Upper lobe of right lung (tissue), 1 donor: ENCODE data around the gene ATP5ME. TPM values are rescaled to one million over a fixed set of nuclear protein-coding genes. Genes with fewer than 3 reads are reported as not detected.

Experiments
- ATAC-seq: fragments of 200-7000 bp; cut with Tn5 transposase; one replicate; pipeline ENCODE4 v1.9.1; 2020; ENCODE audit warnings: mild to moderate bottlenecking, moderate library complexity
- DNase-seq: peaks from one replicate; pipeline ENCODE4 v3.0.0-alpha.2; 2020
- H3K27ac ChIP-seq: fragments of 200-600 bp; one replicate; pipeline ENCODE4 v1.8.0; 2022
- H3K27me3 ChIP-seq: fragments of 200-600 bp; one replicate; pipeline ENCODE4 v1.8.0; 2022; ENCODE audit warnings: mild to moderate bottlenecking
- H3K36me3 ChIP-seq: fragments of 200-600 bp; one replicate; pipeline ENCODE4 v1.8.0; 2022
- H3K4me1 ChIP-seq: fragments of 200-600 bp; one replicate; pipeline ENCODE4 v1.8.0; 2022
- H3K4me3 ChIP-seq: fragments of 200-600 bp; one replicate; pipeline ENCODE4 v1.8.0; 2022; ENCODE audit warnings: mild to moderate bottlenecking
- H3K9me3 ChIP-seq: fragments of 200-600 bp; one replicate; pipeline ENCODE4 v1.8.0; 2022
- intact Hi-C: fragments of 100-400 bp; cut with DNase I; formaldehyde crosslinking; loops from one replicate; pipeline ENCODE4 v1.11.0; 2022
- total RNA-seq: library from RNA; stranded (reverse); fragmentation: NEBNext Ultra II Directional; extraction: Animal tissue kit (Norgen Biotek cat#: 25700); gene quantifications from one replicate; pipeline ENCODE4 v1.2.1, GENCODE V29; 2021
- TF ChIP-seq, protein P1 (sequence below): fragments of 200-600 bp; IDR thresholded peaks from one replicate; pipeline ENCODE4 v1.8.0; 2022; ENCODE audit warnings: antibody characterized with exemption
- donor health status: DM: no; HTN: yes; CAD: no; lungs with severe emphysema.

Gene ATP5ME
- total RNA-seq, 1 donor from 2014 or later = 167 TPM

DNA sequence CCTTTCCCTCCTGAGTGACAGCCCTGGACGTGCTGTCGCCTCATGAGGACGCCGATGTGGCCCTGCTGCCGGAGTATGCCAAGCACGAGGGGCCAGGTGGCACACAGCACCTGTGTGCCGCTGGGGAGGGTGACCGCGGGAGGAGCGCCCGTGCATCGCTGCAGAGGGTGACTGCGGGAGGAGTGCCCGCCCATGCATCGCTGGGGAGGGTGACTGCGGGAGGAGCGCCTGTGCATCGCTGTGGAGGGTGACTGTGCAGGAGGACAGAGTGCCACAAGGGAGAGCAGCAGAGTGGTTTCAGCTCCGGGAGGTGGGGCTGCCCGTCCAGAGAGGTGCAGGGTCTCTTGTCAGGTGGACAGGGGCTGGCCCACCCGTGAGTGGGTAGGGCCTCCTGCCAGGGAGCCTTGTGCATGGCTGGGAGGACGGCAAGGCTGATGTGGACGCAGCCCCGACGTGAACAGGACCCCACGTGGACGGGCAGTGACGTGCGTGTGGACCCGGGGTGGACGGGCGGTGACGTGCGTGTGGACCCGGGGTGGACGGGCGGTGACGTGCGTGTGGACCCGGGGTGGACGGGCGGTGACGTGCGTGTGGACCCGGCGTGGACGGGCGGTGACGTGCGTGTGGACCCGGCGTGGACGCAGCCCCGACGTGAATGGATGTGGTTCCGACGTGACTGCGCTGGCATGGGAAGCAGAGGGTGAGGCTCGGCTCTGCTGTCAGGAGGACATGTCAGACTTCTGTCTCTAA is 46.2 kb upstream of the ATP5ME start:
- TF ChIP-seq, protein P1, sequence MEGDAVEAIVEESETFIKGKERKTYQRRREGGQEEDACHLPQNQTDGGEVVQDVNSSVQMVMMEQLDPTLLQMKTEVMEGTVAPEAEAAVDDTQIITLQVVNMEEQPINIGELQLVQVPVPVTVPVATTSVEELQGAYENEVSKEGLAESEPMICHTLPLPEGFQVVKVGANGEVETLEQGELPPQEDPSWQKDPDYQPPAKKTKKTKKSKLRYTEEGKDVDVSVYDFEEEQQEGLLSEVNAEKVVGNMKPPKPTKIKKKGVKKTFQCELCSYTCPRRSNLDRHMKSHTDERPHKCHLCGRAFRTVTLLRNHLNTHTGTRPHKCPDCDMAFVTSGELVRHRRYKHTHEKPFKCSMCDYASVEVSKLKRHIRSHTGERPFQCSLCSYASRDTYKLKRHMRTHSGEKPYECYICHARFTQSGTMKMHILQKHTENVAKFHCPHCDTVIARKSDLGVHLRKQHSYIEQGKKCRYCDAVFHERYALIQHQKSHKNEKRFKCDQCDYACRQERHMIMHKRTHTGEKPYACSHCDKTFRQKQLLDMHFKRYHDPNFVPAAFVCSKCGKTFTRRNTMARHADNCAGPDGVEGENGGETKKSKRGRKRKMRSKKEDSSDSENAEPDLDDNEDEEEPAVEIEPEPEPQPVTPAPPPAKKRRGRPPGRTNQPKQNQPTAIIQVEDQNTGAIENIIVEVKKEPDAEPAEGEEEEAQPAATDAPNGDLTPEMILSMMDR = no peak
- intact Hi-C loops = no loop called here
- no peaks in the 10 kb centered on the region for H3K27me3 ChIP-seq
- ATAC-seq = no peak
- H3K9me3 ChIP-seq = no peaks in the 10 kb centered on the region
- no peaks in the 10 kb centered on the region for H3K36me3 ChIP-seq
- no peak for DNase-seq
- no peak overlapping the region for H3K27ac ChIP-seq
- peaks cover 10% of the 10 kb centered on the region for H3K4me1 ChIP-seq
- no peak overlapping the region for H3K4me3 ChIP-seq

DNA sequence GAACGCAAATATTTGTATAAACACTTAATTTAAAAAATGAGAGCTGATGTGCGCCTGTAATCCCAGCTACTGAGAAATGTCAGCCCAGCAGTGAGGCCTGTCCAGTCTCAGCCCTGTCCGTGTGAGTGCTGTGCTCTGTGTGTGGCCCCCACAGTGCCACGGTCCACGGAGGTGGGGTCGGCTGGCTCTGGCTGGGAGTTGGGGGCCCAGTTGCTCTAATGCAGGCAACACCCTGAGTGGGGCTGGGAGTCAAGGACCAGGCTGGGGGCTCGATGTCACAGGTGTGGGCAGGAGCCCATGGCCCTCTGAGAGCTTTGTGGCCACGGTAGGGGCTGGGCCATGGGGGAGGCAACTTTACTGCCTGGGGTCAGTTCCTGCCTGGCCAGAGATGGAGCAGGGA is 44.4 kb upstream of the ATP5ME start:
- H3K4me1 ChIP-seq = peaks cover 10% of the 10 kb centered on the region
- no peak for DNase-seq
- intact Hi-C loops = no loop called here
- no peaks in the 10 kb centered on the region for H3K36me3 ChIP-seq
- H3K4me3 ChIP-seq = no peak overlapping the region
- no peak overlapping the region for H3K27ac ChIP-seq
- no peak for ATAC-seq
- H3K9me3 ChIP-seq = no peaks in the 10 kb centered on the region
- TF ChIP-seq, protein P1 = no peak
- no peaks in the 10 kb centered on the region for H3K27me3 ChIP-seq

DNA sequence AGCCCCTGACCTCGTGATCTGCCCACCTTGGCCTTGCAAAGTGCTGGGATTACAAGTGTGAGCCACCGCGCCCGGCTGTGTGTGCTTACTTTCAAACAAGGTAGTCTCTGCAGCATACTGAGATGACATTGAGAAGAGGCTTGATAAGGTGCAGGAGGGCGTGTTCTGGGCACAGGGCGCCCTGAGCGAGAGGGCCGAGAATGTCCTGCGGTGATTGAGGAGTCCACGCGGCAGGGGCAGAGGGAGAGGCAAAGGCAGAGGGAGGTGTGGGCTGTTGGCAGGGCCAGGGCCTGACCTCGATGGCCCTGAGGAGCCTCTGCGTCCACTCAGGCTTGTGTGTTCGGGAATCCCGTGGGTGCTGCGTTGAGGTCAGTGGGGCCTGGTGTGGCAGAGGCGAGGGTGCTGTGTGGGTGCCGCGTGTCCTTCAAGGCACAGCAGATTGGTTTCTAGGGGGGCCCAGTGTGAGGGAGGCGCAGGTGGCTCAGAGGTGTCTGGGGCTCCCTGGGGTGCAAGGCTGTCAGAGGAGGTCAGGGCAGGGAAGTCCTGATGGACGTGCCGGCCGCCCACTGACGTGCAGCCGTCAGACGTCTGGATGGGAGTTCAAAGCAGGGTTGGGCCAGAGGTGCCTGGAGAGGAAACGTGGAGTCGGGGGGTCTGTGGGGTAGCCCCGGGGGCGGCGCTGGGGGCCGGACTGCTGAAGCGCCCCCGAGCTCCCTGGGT is 43.7 kb upstream of the ATP5ME start:
- no peaks in the 10 kb centered on the region for H3K27me3 ChIP-seq
- intact Hi-C loops = no loop called here
- H3K36me3 ChIP-seq = no peaks in the 10 kb centered on the region
- H3K4me3 ChIP-seq = no peak overlapping the region
- DNase-seq = no peak
- peaks cover 10% of the 10 kb centered on the region for H3K4me1 ChIP-seq
- TF ChIP-seq, protein P1 = no peak
- no peaks in the 10 kb centered on the region for H3K9me3 ChIP-seq
- no peak overlapping the region for H3K27ac ChIP-seq
- ATAC-seq = no peak

DNA sequence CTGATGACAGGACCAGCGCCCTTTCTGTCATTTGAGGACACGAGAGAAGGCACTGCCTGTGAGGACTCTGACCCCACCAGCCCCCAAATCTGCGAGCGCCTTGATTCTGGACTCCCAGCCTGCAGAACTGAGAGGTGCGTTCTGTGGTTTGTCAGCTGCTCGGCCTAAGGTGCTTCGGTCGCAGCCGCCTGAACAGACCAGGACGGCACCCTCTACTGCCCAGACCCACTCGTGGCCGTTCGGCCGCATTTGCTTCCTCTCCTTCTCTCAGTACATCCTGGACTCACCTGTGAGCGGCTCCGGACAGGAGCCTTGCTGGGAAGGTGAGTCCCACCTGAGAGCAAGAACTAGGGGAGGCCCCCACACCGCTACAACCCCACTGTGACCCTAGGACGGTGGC is 40.0 kb upstream of the ATP5ME start:
- Histone ChIP-seq H3K36me3 (no peaks in the 10 kb centered on the region), H3K4me3 (no peak overlapping the region), H3K27ac (no peak overlapping the region), H3K4me1 (no peaks in the 10 kb centered on the region), H3K9me3 (no peaks in the 10 kb centered on the region), H3K27me3 (no peaks in the 10 kb centered on the region)
- TF ChIP-seq, protein P1 = no peak
- DNase-seq (no peak), ATAC-seq (no peak)
- intact Hi-C loops = no loop called here

DNA sequence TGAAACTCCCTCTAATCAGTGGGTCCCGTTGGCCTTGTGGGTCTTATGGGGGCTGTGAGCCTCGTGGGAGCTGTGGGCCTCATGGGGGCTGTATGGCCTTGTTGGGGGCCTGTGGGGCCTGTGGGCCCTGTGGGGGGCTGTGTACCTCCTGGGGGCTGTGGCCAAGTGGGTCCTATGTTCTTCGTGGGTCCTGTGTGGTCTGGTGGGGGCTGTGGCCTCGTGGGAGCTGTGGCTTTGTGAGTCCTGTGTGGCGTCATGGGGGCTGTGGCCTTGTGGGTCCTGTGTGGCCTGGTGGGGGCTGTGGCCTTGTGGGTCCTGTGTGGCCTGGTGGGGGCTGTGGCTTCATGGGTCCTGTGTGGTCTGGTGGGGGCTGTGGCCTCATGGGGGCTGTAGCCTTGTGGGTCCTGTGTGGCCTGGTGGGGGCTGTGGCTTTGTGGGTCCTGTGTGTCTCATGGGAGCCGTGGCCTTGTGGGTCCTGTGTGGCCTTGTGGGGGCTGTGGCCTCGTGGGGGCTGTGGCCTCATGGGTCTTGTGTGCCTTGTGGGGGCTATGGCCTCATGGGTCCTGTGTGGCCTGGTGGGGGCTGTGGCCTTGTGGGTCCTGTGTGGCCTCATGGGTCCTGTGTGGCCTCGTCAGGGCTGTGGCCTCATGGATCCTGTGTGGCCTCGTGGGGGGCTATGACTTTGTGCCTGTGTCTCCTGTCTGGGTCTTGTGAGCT is 39.0 kb upstream of the ATP5ME start:
- H3K36me3 ChIP-seq = no peaks in the 10 kb centered on the region
- ATAC-seq (no peak), DNase-seq (no peak)
- TF ChIP-seq, protein P1 = no peak
- no peaks in the 10 kb centered on the region for H3K9me3 ChIP-seq
- no peak overlapping the region for H3K27ac ChIP-seq
- intact Hi-C loops = no loop called here
- H3K4me3 ChIP-seq = no peak overlapping the region
- H3K27me3 ChIP-seq = no peaks in the 10 kb centered on the region
- H3K4me1 ChIP-seq = peaks cover 9% of the 10 kb centered on the region
